ENCODE results near the gene TKT.
"Not testable (repeated sequence)": the region's sequence is repeated elsewhere in the genome, so short reads cannot be mapped to it uniquely, and the experiment has no call there.

TKT gene

DNA sequence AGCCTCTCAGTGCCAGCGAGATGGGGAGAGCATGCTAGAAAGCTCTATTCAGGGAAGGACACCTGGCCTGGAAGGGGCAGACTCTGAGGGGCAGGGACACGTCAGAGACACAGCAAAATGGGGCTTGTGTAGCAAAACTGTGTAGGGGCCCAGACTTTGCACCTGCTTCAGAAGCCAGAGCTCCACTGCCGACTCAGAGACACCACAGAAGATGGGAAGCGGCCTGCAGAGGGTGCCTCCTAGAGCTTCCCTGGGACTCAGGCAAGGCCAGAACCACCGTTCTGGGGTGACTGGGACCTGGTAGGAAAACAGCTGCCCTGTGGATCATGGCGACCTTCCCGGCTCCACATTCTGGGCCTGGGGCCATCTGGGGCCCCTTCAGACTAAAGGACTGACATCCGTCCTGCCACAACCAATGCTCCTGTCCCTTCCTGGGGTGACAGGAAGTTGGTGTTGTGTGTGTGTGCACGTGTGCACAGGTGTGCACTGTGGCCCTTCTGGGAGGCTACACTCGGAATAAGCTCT lies 17.4 kb upstream of the TKT start:
- DNase-seq (ENCODE audit: low read depth) = no peak
- TF ChIP-seq, protein P1, sequence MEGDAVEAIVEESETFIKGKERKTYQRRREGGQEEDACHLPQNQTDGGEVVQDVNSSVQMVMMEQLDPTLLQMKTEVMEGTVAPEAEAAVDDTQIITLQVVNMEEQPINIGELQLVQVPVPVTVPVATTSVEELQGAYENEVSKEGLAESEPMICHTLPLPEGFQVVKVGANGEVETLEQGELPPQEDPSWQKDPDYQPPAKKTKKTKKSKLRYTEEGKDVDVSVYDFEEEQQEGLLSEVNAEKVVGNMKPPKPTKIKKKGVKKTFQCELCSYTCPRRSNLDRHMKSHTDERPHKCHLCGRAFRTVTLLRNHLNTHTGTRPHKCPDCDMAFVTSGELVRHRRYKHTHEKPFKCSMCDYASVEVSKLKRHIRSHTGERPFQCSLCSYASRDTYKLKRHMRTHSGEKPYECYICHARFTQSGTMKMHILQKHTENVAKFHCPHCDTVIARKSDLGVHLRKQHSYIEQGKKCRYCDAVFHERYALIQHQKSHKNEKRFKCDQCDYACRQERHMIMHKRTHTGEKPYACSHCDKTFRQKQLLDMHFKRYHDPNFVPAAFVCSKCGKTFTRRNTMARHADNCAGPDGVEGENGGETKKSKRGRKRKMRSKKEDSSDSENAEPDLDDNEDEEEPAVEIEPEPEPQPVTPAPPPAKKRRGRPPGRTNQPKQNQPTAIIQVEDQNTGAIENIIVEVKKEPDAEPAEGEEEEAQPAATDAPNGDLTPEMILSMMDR (conservative IDR thresholded peaks at IDR 0.05; ENCODE audit: low read depth, low read length) = no peak
- H3K4me3 ChIP-seq (ENCODE audit: low read depth, low read length) = no peak overlapping the region

GRCh38 chr3:53269888-53270880 lies 14.4 kb upstream of the TKT start:
- peak; percentile 93 for DNase-seq (ENCODE audit: low read depth)

DNA sequence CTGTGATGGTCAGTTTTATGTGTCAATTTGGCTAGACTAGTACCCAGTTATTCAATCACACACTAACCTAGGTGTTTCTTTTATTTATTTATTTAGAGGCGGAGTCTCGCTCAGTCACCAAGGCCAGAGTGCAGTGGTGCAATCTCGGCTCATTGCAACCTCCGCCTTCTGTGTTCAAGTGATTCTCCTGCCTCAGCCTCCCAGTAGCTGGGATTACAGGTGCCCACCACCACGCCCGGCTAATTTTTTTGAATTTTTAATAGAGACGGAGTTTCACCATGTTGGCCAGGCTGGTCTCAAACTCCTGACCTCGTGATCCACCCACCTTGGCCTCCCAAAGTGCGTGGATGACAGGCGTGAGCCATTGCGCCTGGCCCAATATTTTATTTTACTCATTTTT lies 13.4 kb upstream of the TKT start:
- not testable (repeated sequence) for DNase-seq (ENCODE audit: low read depth); H3K4me3 ChIP-seq (ENCODE audit: low read depth, low read length)

More at GRCh38 chr3:53269888-53270880, 14.4 kb upstream of the TKT start:
- TF ChIP-seq, protein P1 (conservative IDR thresholded peaks at IDR 0.05; ENCODE audit: low read depth, low read length) = no peak
- H3K4me3 ChIP-seq (ENCODE audit: low read depth, low read length) = no peak overlapping the region

- DNase-seq (ENCODE audit: low read depth) = no peak
- TF ChIP-seq, protein P1 (conservative IDR thresholded peaks at IDR 0.05; ENCODE audit: low read depth, low read length) = no peak
Measured at GRCh38 chr3:53267766-53268165, 11.9 kb upstream of the TKT start.

DNA sequence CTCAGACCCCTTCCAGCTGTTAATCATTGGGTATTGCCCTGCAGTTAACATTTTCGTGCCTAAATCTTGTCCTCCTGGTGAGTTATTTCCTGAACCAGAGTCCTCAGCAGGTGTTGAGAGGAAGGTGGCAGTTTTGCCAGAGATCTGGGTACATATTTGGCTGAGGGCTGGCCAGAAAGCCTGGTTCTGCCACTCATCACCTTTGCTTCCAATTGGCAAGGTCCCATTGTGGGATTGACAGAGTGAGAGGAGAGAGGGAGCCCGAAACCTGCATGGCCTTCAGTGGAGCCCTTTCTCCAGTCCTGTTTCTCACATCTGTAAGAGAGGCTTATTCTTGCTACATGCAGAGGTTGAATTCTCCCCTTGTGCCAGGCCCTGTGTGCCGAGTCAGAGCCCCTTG lies 8.9 kb upstream of the TKT start:
- no peak for DNase-seq (ENCODE audit: low read depth)
- no peak overlapping the region for H3K4me3 ChIP-seq (ENCODE audit: low read depth, low read length)
- TF ChIP-seq, protein P1 (conservative IDR thresholded peaks at IDR 0.05; ENCODE audit: low read depth, low read length) = no peak

More at GRCh38 chr3:53267766-53268165, 11.9 kb upstream of the TKT start:
- no peak overlapping the region for H3K4me3 ChIP-seq (ENCODE audit: low read depth, low read length)

- TF ChIP-seq, protein P1 (conservative IDR thresholded peaks at IDR 0.05; ENCODE audit: low read depth, low read length) = no peak
- DNase-seq (ENCODE audit: low read depth) = no peak
- H3K4me3 ChIP-seq (ENCODE audit: low read depth, low read length) = no peak overlapping the region
Measured at GRCh38 chr3:53263907-53264306, 8.1 kb upstream of the TKT start.

- TF ChIP-seq, protein P1 (conservative IDR thresholded peaks at IDR 0.05; ENCODE audit: low read depth, low read length) = no peak
- no peak for DNase-seq (ENCODE audit: low read depth)
- no peak overlapping the region for H3K4me3 ChIP-seq (ENCODE audit: low read depth, low read length)
Measured at GRCh38 chr3:53261712-53262111, 5.9 kb upstream of the TKT start.

All from choroid plexus epithelial cell (primary cell).